ENCODE measurements around the gene SKAP2. TPM values are rescaled to one million over a fixed set of nuclear protein-coding genes. Genes with fewer than 3 reads are reported as not detected.

Gene SKAP2
- total RNA-seq, 4 donors from 2014 or later, result 36.0 to 53.8 (median 45.8) TPM

DNA sequence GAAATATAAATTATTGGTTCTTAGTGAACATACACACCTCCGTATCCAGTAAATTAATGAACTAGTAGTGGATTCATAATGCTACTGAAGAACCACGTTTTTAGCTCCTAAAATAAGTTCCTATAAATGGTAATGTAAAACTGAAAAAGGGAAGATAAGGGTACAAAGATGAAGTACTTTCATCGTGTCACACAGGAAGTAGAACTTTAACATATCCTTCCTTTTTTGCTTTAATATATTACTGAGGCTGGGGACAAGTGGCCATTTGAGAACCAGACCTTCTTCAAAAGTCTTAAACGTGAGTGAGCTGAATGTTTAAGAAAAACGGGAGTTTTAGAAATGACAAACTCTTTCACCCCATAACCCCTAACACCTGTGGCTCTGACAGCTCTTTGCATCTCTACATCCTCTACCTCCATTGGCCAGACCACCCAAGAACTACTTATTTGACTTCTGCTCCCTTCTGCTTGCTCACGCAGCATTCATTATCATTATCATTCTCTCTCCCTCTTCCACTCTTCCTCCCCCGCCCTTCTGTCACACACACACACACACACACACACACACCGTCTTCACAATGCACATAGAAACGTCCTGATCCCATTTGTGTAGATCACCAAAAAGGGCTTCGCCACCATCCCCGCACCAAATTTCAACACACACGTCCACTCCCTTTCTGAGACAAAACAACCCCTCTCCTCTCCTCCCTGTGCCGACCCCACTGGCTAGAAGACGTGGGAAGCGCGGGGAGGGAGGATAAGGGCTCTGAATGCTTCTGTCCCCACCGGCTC, 677 bp downstream of the SKAP2 start:
- DNase-seq (ENCODE audit: low spot score), result peak; percentile 24
- TF ChIP-seq, protein P1, sequence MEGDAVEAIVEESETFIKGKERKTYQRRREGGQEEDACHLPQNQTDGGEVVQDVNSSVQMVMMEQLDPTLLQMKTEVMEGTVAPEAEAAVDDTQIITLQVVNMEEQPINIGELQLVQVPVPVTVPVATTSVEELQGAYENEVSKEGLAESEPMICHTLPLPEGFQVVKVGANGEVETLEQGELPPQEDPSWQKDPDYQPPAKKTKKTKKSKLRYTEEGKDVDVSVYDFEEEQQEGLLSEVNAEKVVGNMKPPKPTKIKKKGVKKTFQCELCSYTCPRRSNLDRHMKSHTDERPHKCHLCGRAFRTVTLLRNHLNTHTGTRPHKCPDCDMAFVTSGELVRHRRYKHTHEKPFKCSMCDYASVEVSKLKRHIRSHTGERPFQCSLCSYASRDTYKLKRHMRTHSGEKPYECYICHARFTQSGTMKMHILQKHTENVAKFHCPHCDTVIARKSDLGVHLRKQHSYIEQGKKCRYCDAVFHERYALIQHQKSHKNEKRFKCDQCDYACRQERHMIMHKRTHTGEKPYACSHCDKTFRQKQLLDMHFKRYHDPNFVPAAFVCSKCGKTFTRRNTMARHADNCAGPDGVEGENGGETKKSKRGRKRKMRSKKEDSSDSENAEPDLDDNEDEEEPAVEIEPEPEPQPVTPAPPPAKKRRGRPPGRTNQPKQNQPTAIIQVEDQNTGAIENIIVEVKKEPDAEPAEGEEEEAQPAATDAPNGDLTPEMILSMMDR (IDR thresholded peaks at IDR 0.05), result no peak
- ATAC-seq (ENCODE audit: low FRiP score), result peak; percentile 17

DNA sequence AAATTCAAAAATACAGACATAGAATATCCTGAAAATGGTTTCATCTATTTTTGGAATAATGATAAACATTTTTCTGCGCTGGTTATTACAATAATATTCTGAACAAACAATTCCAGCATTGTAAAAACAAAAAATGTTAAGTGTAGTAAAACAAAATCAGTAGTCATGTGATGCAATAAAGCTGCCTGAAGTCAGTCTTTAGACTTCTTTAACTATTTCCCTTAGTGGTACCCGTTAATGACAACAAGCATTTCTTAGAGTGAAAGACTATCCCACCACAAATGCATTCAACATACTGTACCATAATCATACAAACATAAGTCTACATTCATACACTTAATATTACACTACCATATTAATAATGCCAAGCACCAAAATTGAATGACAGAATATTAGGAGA, 1.6 kb downstream of the SKAP2 start:
- TF ChIP-seq, protein P1 (IDR thresholded peaks at IDR 0.05), result no peak
- ATAC-seq (ENCODE audit: low FRiP score), result no peak
- DNase-seq (ENCODE audit: low spot score), result no peak

DNA sequence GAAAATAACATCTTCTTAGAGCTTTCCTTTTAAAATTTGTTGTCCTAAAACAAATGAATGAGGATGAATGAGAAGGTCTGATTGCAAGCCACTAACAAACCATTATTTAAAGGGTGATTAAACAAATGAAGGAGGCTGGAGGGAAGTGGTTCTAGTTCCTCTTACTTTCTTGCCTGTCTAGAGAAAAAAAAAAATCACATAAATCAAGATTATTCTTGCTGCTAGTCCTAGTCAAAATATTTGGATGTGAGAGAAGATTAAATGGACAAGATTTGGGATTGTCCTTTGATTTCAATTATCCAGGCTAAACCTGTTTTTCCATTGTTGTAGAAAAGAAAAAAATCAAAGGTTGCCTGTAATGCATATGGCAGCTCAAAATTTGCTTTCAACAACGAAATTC, 3.3 kb downstream of the SKAP2 start:
- ATAC-seq (ENCODE audit: low FRiP score) (no peak), DNase-seq (ENCODE audit: low spot score) (no peak)

DNA sequence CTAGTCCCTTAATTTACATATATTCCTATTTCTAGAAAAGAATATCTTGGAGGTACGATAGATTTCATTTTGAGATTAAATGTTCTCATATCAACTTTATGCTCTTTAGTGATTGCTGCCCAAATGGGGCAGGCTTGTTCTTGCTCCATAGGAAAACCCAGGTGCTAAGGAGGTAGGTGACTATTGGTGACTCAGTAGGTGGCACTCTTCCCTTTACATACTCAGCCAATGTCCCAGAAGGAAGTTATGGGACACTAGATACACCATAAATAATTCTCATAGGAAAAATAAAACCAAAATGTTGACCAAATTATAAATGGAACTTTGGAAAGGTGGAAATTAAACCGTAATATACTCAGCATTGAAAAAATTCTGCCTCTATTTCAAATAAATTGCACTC, 4.0 kb downstream of the SKAP2 start:
- TF ChIP-seq, protein P1 (IDR thresholded peaks at IDR 0.05), result no peak
- DNase-seq (ENCODE audit: low spot score) (no peak), ATAC-seq (ENCODE audit: low FRiP score) (no peak)

More for the DNA sequence above, 3.3 kb downstream of the SKAP2 start:
- TF ChIP-seq, protein P1 (IDR thresholded peaks at IDR 0.05), result no peak

DNA sequence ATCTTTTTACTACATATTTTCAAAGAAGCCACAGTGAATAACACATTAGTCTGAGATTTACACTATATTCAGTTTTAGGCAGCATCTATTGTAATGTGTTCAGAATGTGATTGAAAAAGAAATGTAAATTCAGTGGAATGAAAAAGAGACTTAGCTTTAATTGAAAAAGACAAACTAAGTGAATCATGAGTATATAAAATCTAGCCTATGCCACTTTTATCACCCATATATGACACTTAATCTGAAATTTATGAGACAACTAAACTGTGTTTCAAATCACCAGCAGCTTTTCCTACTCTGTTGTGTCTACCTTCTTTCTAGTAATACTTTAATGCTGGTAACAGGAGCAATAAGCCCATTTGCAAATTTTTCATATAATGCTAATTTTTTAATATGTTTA, 4.7 kb downstream of the SKAP2 start:
- TF ChIP-seq, protein P1 (IDR thresholded peaks at IDR 0.05), result no peak
- DNase-seq (ENCODE audit: low spot score), result no peak
- ATAC-seq (ENCODE audit: low FRiP score), result no peak

DNA sequence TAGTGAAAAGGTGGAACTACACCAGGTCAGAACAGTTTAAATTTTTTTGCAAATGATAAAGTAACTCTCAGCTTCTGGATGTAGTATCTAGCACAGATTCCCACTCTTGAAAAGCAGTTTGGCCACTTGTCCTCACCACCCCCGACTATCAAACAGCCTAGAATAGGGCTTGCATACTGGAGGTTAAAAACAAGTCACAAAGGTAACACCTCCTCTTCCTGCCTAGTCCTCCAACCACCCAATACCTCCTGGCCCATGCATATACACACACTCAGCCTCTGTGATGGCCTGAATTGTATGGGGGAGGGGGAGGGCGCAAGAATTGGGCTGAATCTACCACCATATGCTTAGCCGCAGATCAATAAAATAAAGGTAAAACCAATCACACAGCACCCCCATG, 5.7 kb downstream of the SKAP2 start:
- no peak for ATAC-seq (ENCODE audit: low FRiP score)
- no peak for DNase-seq (ENCODE audit: low spot score)
- TF ChIP-seq, protein P1 (IDR thresholded peaks at IDR 0.05), result no peak

DNA sequence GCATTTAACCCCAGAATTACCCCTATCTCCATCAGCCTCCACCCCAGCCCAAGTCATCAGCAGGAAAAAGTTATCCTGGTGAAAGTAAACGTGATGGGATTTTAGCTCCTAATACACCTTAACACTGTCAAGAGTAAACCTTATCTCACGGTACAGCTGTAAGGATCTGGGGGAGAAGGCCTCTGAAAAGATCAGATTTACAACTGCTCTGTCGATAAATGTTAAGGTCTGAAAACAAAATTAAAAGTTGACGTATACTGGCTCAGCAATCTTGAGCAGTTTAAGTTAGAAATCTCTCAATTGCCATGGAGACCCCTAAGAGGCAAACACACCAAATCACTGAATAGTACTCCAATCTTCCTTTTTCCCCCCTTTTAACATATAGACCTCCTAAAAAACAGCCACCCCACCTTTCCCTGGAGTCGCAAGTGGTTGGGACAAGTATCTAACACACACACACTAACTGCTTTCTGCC, 6.1 kb downstream of the SKAP2 start:
- no peak for ATAC-seq (ENCODE audit: low FRiP score)
- DNase-seq (ENCODE audit: low spot score), result no peak
- TF ChIP-seq, protein P1 (IDR thresholded peaks at IDR 0.05), result no peak
